ENCODE results near the gene TTYH1. TPM values are rescaled to one million over a fixed set of nuclear protein-coding genes. Genes with fewer than 3 reads are reported as not detected.

TTYH1 gene
- total and polyA plus RNA-seq, 9 of the 15 experiments (the other 6 are each of a cell fraction or from before 2014, with no cell fraction given): 0.08 TPM; not detected in 8

GRCh38 chr19:54462655-54463530 is 47.6 kb downstream of the TTYH1 start:
- H3K4me1 ChIP-seq (replicated peaks in 1 of 2; ENCODE audit: control insufficient read depth in 2 of 2, insufficient read depth in 2 of 2, low read length in 2 of 2): peaks cover 0 to 43% of the 10 kb centered on the region in 2 experiments; a peak in 2 of 5 replicates
- 79% methylated on average over 45 of the region's 91 CpGs for WGBS (ENCODE audit: insufficient coverage, low coverage, missing lambda C conversion rate)
- peaks cover 14% of the 10 kb centered on the region; the same call in 1 of the 2 replicates for H4K20me1 ChIP-seq (replicated peaks; ENCODE audit: control insufficient read depth, insufficient read depth, low read length)
- peak overlapping the region; percentile 85 for H3K4me3 ChIP-seq
- H3K9me3 ChIP-seq (replicated peaks; ENCODE audit: control insufficient read depth, insufficient read depth, low read depth, low read length): no peaks in the 10 kb centered on the region
- peak overlapping the region; percentile 83 for H3K27ac ChIP-seq (ENCODE audit: extremely low read depth, low read depth, low read length)
- in situ Hi-C loops (cut with MboI) (no loop called here), intact Hi-C loops (cut with micrococcal nuclease) (loop anchor here (1.0 kb wide), 1 partner anchor 14 kb away; the partner anchor contains the start of gene LENG8)
- H3K36me3 ChIP-seq (ENCODE audit: control insufficient read depth, insufficient read depth, low read length): peaks cover 45% of the 10 kb centered on the region
- H3K27me3 ChIP-seq (ENCODE audit: control insufficient read depth in 2 of 2, insufficient read depth in 2 of 2, low read length in 2 of 2): no peaks in the 10 kb centered on the region
- BruUV-seq (replicated peaks): no TSS peak
- CTCF ChIA-PET (ENCODE audit: low intra/inter-chr PET ratio): no interaction called here
- H3K9ac ChIP-seq (ENCODE audit: insufficient read depth in 1 of 2, low read depth in 2 of 2, low read length in 2 of 2): peak overlapping the region; percentile 49 to 90; a peak in 3 of 4 replicates
- H3K9me1 ChIP-seq (ENCODE audit: control insufficient read depth, insufficient read depth, low read length): no peaks in the 10 kb centered on the region
- DNase-seq (ENCODE audit: extremely low read depth in 1 of 4, low spot score in 3 of 4) (peak in 2 of 4 experiments; percentile 34 to 42), FAIRE-seq (no peak), ATAC-seq (peak; percentile 0; the same call in 2 of the 3 replicates)
- peak overlapping the region; percentile 75 for H3K4me2 ChIP-seq (ENCODE audit: insufficient read depth, low read length)
- POLR2A ChIA-PET: interaction anchor here (0.6 to 2.1 kb wide), 6 partner anchors 9 to 201 kb away, joined by 4 to 34 read pairs (median 13); partner anchors contain the start of genes CDC42EP5 and LENG8
- no peaks in the 10 kb centered on the region for H3K79me2 ChIP-seq (ENCODE audit: control insufficient read depth, insufficient read depth, low read length)
- H2AFZ ChIP-seq (ENCODE audit: low read depth, low read length): peak overlapping the region; percentile 71
- TF ChIP-seq MIER1 (IDR thresholded peaks at IDR 0.05; ENCODE audit: low read depth) (no peak), ZNF592 (IDR thresholded peaks at IDR 0.05) (peak; percentile 44; the same call in 1 of the 2 replicates), HNRNPL (IDR thresholded peaks at IDR 0.05; ENCODE audit: low read depth, low read length) (peak; percentile 54), RB1 (IDR thresholded peaks at IDR 0.05; ENCODE audit: low read depth) (no peak), CHAMP1 (IDR thresholded peaks at IDR 0.05) (no peak), HBP1 (CRISPR knock-in tag; IDR thresholded peaks at IDR 0.05) (peak; percentile 12; the same call in 1 of the 2 replicates), RBM22 (IDR thresholded peaks at IDR 0.05; ENCODE audit: low read depth, low read length, poor library complexity, severe bottlenecking) (peak; percentile 66), MEIS2 (IDR thresholded peaks at IDR 0.05; ENCODE audit: partially characterized antibody) (no peak), ZEB2 (IDR thresholded peaks at IDR 0.05) (no peak), ZNF212 (CRISPR knock-in tag; IDR thresholded peaks at IDR 0.05) (no peak), ZBTB7A (IDR thresholded peaks at IDR 0.05; ENCODE audit: borderline replicate concordance, control insufficient read depth, low read depth, low read length) (no peak)

Measured in K562 (cell line).